CD4-positive, alpha-beta T cell treated with Interleukin-4 for 4 hours (primary cell): ENCODE results near the gene INHBA.

Source experiments
- DNase-seq: peaks from one replicate; pipeline ENCODE4 v3.0.0-alpha.2; 2020

The INHBA gene

DNA sequence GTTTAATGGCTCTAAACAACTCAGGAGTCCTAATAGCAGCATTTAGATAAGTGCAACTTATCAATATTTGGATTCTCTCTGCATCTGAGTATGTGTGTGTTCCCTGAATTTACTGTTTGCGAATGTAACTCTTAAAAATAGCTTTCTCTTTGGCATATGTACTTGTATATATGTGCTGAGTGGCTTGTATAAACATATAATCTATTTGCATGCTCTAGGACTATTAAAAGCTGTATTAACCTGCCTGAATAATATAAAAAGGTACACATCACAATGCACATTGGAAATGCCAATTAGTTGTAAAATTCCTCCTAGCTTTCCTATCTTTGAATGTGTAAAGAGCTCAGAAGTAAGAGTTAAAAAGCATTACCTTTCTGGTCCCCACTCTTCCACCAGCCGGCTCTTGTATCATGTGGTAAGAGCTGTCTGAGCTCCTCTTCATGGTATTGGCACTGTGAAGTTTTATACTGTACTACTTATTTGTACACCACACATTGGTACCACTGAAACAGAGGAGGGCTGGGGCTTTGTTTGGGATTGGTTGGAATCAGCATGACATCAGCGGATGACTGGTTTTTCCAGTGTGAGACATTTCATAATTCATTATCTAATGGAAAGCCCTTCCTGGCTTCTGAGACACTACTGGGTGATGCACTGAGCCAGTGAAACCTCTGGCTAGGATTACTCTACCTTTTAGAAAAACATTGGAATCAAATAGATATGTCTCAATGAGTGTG lies at the start of gene INHBA:
TSS of gene INHBA (minus strand) at position 456 of the 737 bp plus-strand sequence. CDS start 2,716 bp downstream, outside the sequence.
- DNase-seq: no peak

DNA sequence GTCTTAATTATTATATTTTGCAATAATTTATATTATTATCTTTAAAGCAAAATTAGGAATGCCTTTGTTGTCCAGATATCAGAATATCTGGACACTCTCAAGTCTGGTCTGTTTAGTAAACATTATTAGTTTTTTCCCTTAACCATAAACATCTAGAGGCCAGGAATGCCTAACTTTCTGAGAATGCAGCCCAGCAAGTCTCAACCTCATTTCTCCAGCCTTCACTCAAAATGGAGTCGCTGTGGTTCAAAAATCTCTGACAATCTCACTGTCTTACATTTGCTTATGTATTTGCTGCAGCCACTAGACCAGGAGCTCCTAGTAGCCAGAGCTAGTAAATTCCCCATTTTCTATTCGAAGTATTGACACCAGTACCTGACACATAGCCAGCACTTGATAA lies 49.7 kb upstream of the INHBA start:
- no peak for DNase-seq

DNA sequence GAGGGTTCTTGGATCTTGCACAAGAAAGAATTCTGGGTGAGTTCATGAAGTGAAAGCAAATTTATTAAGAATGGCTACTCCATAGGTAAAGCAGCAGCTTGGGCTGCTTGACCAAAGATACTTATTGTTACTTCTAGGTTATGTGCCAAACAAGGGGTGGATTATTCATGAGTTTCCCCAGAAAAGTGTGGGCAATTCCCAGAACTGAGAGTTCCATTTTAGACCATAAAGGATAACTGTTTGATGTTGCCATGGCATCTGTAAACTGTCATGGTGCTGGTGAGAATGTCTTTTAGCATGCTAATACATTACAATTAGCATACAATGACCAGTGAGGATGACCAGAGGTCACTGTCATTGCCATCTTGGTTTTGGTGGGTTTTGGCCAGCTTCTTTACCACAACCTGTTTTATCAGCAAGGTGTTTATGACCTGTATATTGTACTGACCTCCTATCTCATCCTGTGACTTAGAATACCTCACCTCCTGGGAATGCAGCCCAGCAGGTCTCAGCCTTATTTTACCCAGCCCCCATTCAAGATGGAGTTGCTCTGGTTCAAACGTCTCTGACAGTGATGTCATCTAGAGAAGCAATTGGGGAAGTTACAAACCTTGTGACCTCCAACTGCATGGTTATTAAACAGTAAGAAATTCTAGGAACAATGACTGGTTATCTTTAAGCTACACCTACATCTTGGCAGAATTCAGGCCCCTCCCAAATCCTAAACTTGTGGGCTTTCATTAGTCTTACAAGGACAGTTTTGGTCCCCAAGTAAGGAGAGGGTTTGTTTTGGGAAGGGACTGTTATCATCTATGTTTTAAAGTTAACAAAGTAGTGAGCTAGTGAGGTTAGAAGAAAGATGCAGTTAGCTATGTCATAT lies 48.0 kb upstream of the INHBA start:
- DNase-seq: no peak

GRCh38 chr7:41747961-41748360 lies 45.1 kb upstream of the INHBA start:
- no peak for DNase-seq

DNA sequence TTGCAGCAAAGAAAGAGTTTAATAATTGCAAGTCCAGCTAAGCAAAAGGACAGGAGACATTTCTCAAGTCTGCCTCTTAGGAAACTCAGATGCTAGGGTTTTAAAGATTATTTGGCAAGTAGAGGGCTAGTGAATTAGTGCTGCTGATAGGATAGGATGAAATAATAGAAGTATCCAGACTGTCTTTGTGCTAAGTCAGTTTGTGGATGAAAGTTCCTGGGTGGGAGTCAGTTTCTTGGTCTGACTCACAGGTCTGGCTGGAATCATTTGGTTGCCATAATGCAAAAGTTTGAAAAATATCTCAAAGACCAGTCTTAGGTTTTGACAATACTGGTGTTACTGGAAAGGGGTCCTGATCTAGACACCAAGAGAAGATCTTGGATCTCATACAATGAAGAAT lies 42.6 kb upstream of the INHBA start:
- no peak for DNase-seq

DNA sequence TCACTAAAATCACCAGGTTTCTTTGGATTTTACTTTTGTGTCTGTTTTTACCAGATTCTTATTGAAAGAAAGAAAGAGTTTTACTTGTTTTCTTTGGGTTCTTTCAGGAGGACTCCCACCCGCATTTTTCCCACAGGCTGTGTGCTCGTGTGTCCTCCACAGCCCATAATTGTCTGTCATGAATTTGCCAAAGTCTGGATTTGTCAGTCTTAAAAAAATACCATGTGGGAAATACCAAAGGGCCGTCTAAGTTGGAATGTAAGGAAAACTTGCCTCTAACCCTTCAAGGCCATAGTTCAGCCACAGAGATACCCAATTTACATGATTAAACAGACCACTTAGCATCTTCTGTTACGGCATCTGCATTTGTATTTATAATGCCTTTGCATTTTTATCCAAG lies 41.3 kb upstream of the INHBA start:
- no peak for DNase-seq

- no peak for DNase-seq
These were observed 39.6 kb upstream of the INHBA start for GRCh38 chr7:41742401-41743020.

DNA sequence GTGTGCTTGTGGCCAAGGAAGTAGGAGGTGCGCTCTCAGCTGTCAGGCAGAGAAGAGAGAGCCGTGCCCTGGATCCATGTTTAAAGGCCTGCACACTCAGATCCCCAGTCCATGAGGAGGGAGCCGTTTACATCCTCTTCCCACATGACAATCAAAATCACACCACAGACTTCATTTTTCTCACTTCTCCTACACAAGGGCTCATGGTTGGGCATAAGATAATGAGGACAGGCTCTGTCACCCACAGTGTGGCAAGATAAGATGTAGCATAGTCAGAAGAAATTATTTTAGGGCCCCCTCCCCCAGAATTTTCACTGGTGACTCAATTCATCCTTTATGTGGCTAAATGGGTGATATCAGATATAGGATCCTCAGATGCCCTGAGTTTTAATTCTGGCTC lies 35.9 kb upstream of the INHBA start:
- no peak for DNase-seq

- DNase-seq: no peak
These were observed 35.4 kb upstream of the INHBA start for GRCh38 chr7:41738336-41738735.

DNA sequence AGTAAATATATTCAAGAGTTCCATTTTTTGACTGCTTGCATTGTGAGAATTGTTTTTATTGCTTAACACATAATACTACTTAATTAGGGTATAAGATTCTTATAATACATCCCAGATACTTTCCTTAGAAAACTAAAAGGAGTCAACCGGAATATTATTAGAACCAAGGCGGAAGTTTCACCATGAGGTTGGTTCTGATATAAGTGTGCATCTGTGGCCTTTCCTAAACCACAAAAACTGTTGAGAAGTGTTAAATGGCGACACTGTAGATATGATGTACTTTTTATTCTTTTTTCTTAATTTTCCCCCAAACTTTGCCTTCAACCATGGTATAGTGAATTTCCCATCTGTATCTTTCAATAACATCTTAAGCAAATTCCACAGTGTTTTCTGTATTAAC lies 32.3 kb upstream of the INHBA start:
- no peak for DNase-seq

- no peak for DNase-seq
These were observed 30.0 kb upstream of the INHBA start for GRCh38 chr7:41732843-41733306.

DNA sequence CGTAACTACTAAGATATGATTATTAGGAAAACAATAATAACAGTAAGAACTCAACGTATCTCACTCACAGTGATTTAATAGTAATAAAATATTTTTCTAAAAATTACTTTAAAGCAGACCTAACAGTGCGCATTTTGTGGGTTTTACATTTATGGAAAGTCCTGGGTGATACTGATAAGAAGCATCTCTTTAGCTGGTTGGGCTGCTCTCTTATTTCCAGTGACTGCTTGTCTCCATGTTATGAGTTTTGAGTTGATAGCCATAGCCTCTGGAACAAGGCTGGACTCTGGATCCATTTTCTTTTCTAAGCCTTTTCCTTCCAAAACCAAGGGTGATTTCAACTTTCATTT lies 29.5 kb upstream of the INHBA start:
- no peak for DNase-seq

DNA sequence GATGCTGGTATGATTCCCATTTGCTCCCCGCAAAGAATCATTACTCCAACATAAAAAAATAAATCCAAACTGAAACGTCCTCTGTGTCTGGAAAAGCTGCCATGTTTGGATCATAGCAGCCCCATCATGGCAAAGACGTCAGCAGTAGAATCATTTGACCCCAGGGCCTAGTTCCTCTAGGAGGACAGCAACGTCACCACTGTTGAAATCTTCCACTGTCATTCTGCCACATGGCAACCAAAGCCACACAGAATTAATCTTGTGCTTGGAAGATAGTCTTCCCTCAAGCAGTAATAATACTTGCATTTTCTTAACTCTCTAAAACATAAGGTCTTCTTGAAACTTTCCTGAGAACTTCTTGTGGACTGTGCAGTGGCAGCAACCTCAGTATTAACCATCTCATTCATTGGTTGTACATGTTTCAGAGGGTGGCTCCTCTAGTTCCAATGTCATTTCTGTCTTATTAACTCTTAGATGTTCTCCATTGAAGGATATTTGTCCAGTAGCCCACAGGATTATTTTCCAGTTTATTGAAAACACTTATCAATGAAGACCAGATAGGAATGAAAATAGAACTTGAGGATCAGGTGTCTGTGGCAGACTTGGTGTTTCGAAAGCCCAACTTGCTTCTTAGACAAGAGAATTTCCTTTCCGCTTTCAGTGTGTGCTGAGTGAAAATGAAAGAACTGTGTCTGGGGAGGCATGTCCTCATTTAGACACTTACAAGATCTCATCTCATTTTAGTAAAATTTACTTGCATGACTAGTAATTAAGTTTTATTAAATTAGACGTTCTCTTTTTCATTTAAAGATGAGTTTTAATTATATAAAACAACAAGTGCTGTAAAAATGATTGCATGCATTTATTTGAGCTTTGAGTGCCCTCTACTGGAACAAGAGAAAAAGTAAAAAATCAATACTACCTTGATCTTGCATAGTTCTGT lies 28.9 kb upstream of the INHBA start:
- DNase-seq: no peak

GRCh38 chr7:41730668-41731067 lies 27.8 kb upstream of the INHBA start:
- DNase-seq: no peak

- DNase-seq: no peak
These were observed 27.3 kb upstream of the INHBA start for GRCh38 chr7:41730161-41730560.

DNA sequence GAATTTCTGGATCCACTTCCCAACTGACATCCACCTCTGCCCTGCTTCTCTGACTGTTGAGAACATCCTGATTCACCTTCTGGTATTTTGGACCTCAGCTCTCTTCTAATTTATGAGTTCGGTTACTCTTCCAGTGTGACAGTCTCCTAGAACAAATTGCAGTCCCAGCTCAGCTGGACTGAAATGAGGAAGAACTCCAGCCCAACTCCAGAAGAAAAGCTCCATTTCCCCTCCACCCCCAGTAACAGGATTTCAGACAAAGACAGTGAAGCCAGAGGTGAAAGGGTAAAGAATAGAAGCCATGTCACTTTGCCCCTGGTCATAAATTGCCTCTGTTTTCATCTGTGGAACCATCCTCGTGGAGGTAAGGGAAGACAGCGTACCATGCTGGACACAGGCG lies 26.2 kb upstream of the INHBA start:
- no peak for DNase-seq

DNA sequence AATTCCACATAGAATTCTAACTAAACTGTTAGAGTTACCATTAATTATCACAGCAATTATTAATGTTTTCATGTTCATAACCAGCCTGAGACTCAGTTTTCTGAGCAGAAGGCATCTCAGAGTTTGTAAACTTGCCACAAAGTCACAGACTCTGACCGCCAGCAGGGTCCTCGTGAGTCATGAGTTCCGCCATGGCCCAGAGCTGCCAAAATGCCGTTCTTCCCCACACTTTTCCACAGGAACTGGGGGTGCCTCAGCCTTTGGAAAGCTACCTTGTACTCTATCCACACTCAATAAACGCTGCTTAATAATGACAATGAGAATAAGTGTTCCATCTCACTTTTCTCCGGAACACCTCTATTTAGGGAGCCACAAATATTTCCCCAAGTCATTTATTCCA lies 22.1 kb upstream of the INHBA start:
- no peak for DNase-seq

DNA sequence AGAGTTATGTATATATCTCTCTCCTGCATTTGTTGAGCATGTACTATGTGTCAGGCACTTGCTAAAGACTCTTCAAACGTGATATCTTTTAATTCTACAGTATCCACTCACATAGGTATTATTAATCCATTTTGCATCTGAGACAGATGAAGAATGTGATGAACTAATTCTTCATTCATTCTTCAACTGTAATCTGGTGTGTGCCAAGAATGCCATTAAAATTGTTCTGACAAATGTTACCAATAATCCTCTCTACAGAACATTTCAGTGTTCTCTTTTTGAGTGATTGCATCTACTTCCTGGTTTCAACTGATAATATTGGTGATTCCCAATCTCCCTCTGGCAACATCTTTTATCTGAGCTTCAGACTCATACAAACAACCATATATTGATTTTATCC lies 18.0 kb upstream of the INHBA start:
- no peak for DNase-seq

DNA sequence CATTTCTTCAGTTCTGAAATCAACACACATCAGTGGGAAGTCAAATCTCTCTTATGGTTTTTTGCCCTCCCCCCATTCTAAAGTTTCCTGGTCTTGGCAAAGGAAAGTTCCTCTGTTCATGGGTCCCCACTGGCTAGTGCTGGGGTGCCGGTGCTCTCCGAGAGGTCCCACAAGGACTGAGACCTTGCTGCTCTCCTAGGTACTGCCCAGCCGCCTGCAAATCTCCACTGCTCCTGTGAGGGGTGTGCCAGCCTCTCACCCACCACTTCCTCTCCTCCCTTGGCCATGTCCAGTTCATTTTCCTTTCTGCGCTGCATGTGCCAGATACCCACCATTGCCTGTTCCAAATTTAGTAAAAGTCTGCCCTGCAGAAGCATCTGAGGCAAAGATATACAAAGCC lies 17.2 kb upstream of the INHBA start:
- no peak for DNase-seq

GRCh38 chr7:41716691-41717090 lies 13.8 kb upstream of the INHBA start:
- DNase-seq: no peak

DNA sequence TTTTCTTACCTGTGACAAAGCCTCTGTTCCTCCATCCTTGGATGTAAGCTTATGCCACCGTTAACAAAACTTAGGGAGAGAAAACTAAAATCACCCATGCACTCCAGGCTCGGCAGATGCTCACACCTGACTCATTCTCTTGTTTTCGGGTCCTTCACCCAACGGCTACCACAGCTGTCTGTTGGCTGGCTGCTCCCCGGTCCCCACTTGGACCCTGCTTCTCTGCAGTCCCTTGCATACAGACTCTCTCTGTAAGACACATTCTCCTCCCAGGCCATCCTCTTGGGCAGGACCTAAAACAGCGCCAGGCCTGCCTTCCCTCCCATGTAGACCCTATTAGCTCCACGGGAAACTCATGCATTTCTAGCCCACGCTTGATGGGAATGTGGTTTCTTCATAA lies 12.1 kb upstream of the INHBA start:
- no peak for DNase-seq

DNA sequence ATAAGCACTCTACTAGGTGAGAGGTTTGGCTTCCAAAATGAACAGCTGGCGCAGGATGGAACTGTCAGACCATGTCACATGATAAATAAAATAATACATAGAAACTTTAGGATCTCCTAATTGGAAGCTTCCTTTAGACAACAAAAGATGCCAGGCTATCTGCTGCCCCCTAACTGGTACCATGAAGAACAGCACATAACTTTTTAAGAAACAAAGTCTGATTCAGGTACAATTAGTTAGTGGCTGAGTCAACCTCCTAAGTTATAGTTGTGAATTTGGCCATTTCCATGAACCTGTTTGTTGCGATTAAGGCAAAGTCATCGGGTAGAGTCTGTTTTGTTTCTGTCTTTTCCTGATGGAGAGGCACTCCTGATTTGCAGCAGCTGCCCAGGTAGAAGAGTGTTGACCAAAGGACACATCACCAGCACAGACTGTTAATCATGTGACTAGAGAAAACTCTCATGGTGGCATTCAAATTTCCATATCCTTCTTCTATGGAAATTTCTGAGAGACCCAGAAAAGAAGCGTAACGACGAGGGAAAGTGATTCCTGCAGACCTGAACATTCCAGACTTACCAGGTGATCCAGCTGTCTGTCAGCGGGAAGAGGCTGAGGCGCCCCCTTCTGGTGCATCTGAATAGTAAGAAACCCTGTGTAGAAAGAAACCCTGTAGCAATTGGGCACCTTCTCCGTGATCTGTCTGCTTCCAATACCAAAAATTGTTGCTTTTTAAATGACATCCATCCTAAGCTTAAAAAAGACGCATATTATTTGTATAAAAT lies 8.6 kb upstream of the INHBA start:
- no peak for DNase-seq
